ENCODE measurements around the gene OR2T1. TPM values are rescaled to one million over a fixed set of nuclear protein-coding genes. Genes with fewer than 3 reads are reported as not detected.

Gene OR2T1
- total RNA-seq, 4 donors from 2014 or later = not detected

GRCh38 chr1:248375446-248375845 is 27.4 kb upstream of the OR2T1 start, which contains the start of gene OR2T6:
Gene OR2T6, plus strand, starts transcription at chr1:248375746. Its CDS starts 11,863 bp downstream, at chr1:248387609.
- H3K4me1 ChIP-seq = no peaks in the 10 kb centered on the region
- H3K36me3 ChIP-seq = no peaks in the 10 kb centered on the region
- no peaks in the 10 kb centered on the region for H3K27me3 ChIP-seq
- no peak within 1 kb of the TSS for H3K27ac ChIP-seq
- intact Hi-C loops (cut with DNase I) = no loop called here
- DNase-seq = no peak
- H3K9me3 ChIP-seq = peaks cover 0 to 8% (median 0%) of the 10 kb centered on the region in 3 donors
- TF ChIP-seq POLR2A (IDR thresholded peaks at IDR 0.05) = no peak
- TF ChIP-seq CTCF (IDR thresholded peaks at IDR 0.05) = no peak
- no peak within 1 kb of the TSS for H3K4me3 ChIP-seq

GRCh38 chr1:248376916-248377315 is 25.9 kb upstream of the OR2T1 start:
- DNase-seq = no peak
- intact Hi-C loops (cut with DNase I) = no loop called here
- H3K4me3 ChIP-seq = no peak overlapping the region
- peaks cover 0 to 8% (median 0%) of the 10 kb centered on the region in 3 donors for H3K9me3 ChIP-seq
- H3K27ac ChIP-seq = no peak overlapping the region
- no peaks in the 10 kb centered on the region for H3K27me3 ChIP-seq
- 34 to 53% methylated on average over 3 of the region's 3 CpGs for WGBS, 2 donors
- no peaks in the 10 kb centered on the region for H3K36me3 ChIP-seq
- TF ChIP-seq CTCF (IDR thresholded peaks at IDR 0.05) = no peak
- no peak for TF ChIP-seq POLR2A (IDR thresholded peaks at IDR 0.05)
- no peaks in the 10 kb centered on the region for H3K4me1 ChIP-seq

GRCh38 chr1:248380854-248381253 is 22.0 kb upstream of the OR2T1 start:
- 84 to 89% methylated on average over 3 of the region's 3 CpGs for WGBS, 2 donors
- no peak overlapping the region for H3K4me3 ChIP-seq
- TF ChIP-seq CTCF (IDR thresholded peaks at IDR 0.05) (no peak), POLR2A (IDR thresholded peaks at IDR 0.05) (no peak)
- intact Hi-C loops (cut with DNase I) = no loop called here
- no peaks in the 10 kb centered on the region for H3K9me3 ChIP-seq
- H3K27me3 ChIP-seq = no peaks in the 10 kb centered on the region
- no peaks in the 10 kb centered on the region for H3K36me3 ChIP-seq
- DNase-seq = no peak
- H3K4me1 ChIP-seq = no peaks in the 10 kb centered on the region
- no peak overlapping the region for H3K27ac ChIP-seq

- 52 to 60% methylated on average over 2 of the region's 2 CpGs for WGBS, 2 donors
- Histone ChIP-seq H3K27ac (no peak overlapping the region), H3K4me3 (no peak overlapping the region), H3K36me3 (no peaks in the 10 kb centered on the region), H3K4me1 (no peaks in the 10 kb centered on the region), H3K27me3 (no peaks in the 10 kb centered on the region), H3K9me3 (no peaks in the 10 kb centered on the region)
- DNase-seq = no peak
- TF ChIP-seq POLR2A (IDR thresholded peaks at IDR 0.05) (no peak), CTCF (IDR thresholded peaks at IDR 0.05) (no peak)
- intact Hi-C loops (cut with DNase I) = no loop called here
These were observed 14.4 kb upstream of the OR2T1 start for GRCh38 chr1:248388426-248388825.

GRCh38 chr1:248393050-248393449 is 9.8 kb upstream of the OR2T1 start:
- no peaks in the 10 kb centered on the region for H3K36me3 ChIP-seq
- 18 to 35% methylated on average over 2 of the region's 2 CpGs for WGBS, 2 donors
- TF ChIP-seq POLR2A (IDR thresholded peaks at IDR 0.05) (no peak), CTCF (IDR thresholded peaks at IDR 0.05) (no peak)
- H3K9me3 ChIP-seq = no peaks in the 10 kb centered on the region
- intact Hi-C loops (cut with DNase I) = no loop called here
- no peak overlapping the region for H3K4me3 ChIP-seq
- DNase-seq = no peak
- H3K27ac ChIP-seq = no peak overlapping the region
- no peaks in the 10 kb centered on the region for H3K4me1 ChIP-seq
- no peaks in the 10 kb centered on the region for H3K27me3 ChIP-seq

All from esophagus squamous epithelium (tissue), 5 donors.